GM12874 (cell line): Measurements from ENCODE around the gene TGFBR3.

Source experiments
- CTCF ChIP-seq: IDR thresholded peaks from 2 replicates; pipeline ENCODE4 v1.5.1; 2011; ENCODE audit warnings: low read depth, mild to moderate bottlenecking, control low read depth, low read length, moderate library complexity; ENCODE audit not compliant: insufficient read depth

Gene TGFBR3

GRCh38 chr1:91916046-91916445 is 30.1 kb upstream of the TGFBR3 start:
- TF ChIP-seq CTCF, result no peak

- TF ChIP-seq CTCF, result no peak
Measured at GRCh38 chr1:91913018-91913417, 27.1 kb upstream of the TGFBR3 start.

- TF ChIP-seq CTCF, result no peak
Measured at GRCh38 chr1:91912266-91912665, 26.3 kb upstream of the TGFBR3 start.

- no peak for TF ChIP-seq CTCF
Measured at GRCh38 chr1:91901231-91901630, 15.3 kb upstream of the TGFBR3 start.

- TF ChIP-seq CTCF, result no peak
Measured at GRCh38 chr1:91900562-91900961, 14.6 kb upstream of the TGFBR3 start.

- no peak for TF ChIP-seq CTCF
Measured at GRCh38 chr1:91897016-91897415, 11.1 kb upstream of the TGFBR3 start.

GRCh38 chr1:91895832-91896556 is 10.0 kb upstream of the TGFBR3 start:
- TF ChIP-seq CTCF, result no peak
